Measurements from ENCODE around the gene SETD2.

SETD2 gene

GRCh38 chr3:46979958-46980497 lies 183.9 kb downstream of the SETD2 start:
- Mint-ChIP-seq H3K4me3 (peak overlapping the region; percentile 88), H3K27ac (peak overlapping the region; percentile 79), H3K4me1 (ENCODE audit: low read depth) (peaks cover 52% of the 10 kb centered on the region), H3K27me3 (ENCODE audit: low read depth) (no peaks in the 10 kb centered on the region), H3K36me3 (ENCODE audit: low read depth) (peaks cover 14% of the 10 kb centered on the region), H3K9me3 (no peaks in the 10 kb centered on the region)

DNA sequence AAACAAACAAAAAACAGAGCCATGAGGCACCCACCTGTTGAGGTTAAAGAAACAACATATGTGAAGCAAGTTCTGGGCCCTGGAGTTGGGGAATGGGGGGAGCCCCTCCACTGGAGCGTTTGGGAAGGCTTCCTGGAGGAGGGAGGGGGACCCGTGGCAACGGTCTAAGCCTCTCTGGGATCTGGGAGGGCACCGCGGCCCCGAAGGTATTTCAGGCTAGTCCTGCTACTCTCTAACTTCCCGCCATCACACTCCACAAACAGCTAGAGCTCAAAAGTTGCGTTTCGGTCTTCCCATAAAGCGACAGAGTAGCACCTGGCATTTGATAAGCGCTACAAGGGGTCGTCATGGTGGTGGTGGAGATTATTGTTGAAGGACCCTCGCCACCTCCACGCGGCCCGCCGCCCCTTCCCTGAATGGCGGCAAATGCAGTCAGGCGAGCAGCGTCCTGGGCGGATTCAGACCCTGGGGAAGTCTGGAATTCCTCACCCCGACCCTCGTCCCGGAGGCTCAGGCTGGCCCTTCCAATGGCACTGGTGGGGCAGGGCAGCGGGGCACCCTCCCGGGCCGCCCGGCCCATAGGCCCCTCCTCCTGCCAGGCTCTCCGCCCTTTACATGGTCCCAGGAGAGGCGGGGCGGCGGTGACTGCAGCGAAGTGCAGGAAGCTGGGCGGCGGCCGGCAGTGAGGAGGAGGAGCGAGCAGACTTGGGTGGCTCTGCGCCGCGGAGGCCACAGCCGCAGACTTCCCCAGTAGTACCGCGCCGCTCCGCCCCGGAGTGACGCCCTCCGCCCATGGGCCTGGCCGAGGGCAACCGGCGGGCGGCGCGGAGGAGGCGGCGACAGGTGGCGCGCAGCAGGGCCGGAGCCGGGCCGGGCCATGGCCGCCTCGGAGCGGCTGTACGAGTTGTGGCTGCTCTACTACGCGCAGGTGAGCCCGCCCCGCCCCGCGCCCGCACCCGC lies 184.6 kb downstream of the SETD2 start, which contains the start of gene NBEAL2:
TSS of gene NBEAL2 (plus strand) at position 682 of the 960 bp plus-strand sequence. CDS start at position 878, 196 bp downstream.
- peaks cover 14% of the 10 kb centered on the region for H3K36me3 Mint-ChIP-seq (ENCODE audit: low read depth)
- H3K4me3 Mint-ChIP-seq: peak within 1 kb of the TSS; percentile 88
- H3K9me3 Mint-ChIP-seq: no peaks in the 10 kb centered on the region
- no peaks in the 10 kb centered on the region for H3K27me3 Mint-ChIP-seq (ENCODE audit: low read depth)
- peak within 1 kb of the TSS; percentile 84 for H3K27ac Mint-ChIP-seq
- H3K4me1 Mint-ChIP-seq (ENCODE audit: low read depth): peaks cover 52% of the 10 kb centered on the region

DNA sequence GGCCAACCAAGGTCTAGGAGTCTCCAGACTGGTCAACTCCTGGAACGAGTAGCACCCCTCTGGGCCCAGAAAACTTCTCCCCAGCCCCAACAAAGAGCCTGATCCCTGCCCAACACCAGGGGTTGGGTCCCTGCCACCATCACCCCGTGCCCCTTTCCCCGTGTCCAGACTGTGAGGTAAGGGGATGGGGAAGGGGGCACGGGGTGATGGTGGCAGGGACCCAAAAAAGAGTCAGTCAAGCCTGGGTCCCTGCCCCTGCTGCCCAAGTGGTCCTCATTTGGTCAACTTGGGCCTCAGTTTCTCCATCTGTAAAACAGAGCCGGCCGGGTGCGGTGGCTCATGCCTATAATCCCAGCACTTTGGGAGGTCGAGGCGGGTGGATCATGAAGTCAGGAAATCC lies 185.5 kb downstream of the SETD2 start:
- Mint-ChIP-seq H3K36me3 (ENCODE audit: low read depth) (peaks cover 18% of the 10 kb centered on the region), H3K4me1 (ENCODE audit: low read depth) (peaks cover 51% of the 10 kb centered on the region), H3K27me3 (ENCODE audit: low read depth) (no peaks in the 10 kb centered on the region), H3K9me3 (no peaks in the 10 kb centered on the region), H3K27ac (peak overlapping the region; percentile 84), H3K4me3 (peak overlapping the region; percentile 85)

GRCh38 chr3:46977811-46978195 lies 186.1 kb downstream of the SETD2 start:
- H3K27me3 Mint-ChIP-seq (ENCODE audit: low read depth): no peaks in the 10 kb centered on the region

DNA sequence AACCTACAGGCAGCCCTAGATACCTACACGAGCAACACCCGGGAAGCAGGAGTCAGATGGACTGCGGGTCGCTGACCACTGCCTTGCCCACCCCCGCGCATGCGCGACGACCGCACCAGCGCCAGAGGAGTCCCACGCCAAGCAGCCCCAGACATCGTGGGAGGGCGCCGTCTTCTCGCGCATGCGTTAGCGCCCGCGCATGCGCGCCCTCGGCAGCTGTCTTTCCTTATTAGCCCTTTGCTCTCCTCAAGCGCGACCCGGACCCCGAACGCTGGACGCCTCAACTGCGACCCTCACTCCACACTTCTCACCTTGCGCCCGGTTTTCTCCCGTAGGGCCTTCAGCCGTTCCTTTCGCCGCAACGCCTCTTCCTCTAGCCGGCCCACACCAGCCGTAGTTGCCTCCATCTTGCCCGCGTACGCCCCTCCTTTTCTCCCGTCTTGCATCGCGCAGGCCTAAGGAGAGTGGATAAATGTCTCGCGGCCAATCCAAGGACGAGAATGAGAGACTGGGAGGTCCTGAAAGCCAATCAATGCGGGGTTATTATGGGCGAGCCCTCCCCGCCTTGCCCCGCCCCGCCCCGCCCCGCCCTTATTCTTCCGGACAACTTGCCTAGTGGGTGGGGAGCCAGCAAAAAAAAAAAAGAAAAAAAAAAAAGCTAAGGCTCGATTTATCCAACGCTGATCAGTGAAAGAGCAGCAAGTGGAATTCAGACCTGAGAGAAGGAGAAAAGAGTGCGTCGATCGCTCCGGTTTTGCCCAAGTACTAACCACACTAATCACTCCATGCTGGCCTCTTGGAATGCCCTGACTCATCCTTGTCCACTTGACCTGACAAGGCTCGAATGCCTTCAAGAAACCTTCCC lies 187.4 kb downstream of the SETD2 start, which contains the start of gene CCDC12:
TSS of gene CCDC12 (minus strand) at position 420 of the 865 bp plus-strand sequence. CDS start at position 407, 13 bp downstream.
- Mint-ChIP-seq H3K9me3 (no peaks in the 10 kb centered on the region), H3K4me1 (ENCODE audit: low read depth) (peaks cover 55% of the 10 kb centered on the region), H3K4me3 (peak within 1 kb of the TSS; percentile 98), H3K27ac (peak within 1 kb of the TSS; percentile 97), H3K36me3 (ENCODE audit: low read depth) (peaks cover 22% of the 10 kb centered on the region), H3K27me3 (ENCODE audit: low read depth) (no peaks in the 10 kb centered on the region)

More at GRCh38 chr3:46977811-46978195, 186.1 kb downstream of the SETD2 start:
- Mint-ChIP-seq H3K4me3 (peak overlapping the region; percentile 98), H3K27ac (peak overlapping the region; percentile 75), H3K4me1 (ENCODE audit: low read depth) (peaks cover 52% of the 10 kb centered on the region), H3K9me3 (no peaks in the 10 kb centered on the region), H3K36me3 (ENCODE audit: low read depth) (peaks cover 18% of the 10 kb centered on the region)

- peaks cover 64% of the 10 kb centered on the region for H3K4me1 Mint-ChIP-seq (ENCODE audit: low read depth)
- peaks cover 27% of the 10 kb centered on the region for H3K36me3 Mint-ChIP-seq (ENCODE audit: low read depth)
- no peaks in the 10 kb centered on the region for H3K9me3 Mint-ChIP-seq
- peak overlapping the region; percentile 49 for H3K27ac Mint-ChIP-seq
- H3K4me3 Mint-ChIP-seq: peak overlapping the region; percentile 64
- no peaks in the 10 kb centered on the region for H3K27me3 Mint-ChIP-seq (ENCODE audit: low read depth)
These were observed 189.3 kb downstream of the SETD2 start for GRCh38 chr3:46974421-46975171.

GRCh38 chr3:46972396-46972795 lies 191.5 kb downstream of the SETD2 start:
- Mint-ChIP-seq H3K4me1 (ENCODE audit: low read depth) (peaks cover 67% of the 10 kb centered on the region), H3K36me3 (ENCODE audit: low read depth) (peaks cover 27% of the 10 kb centered on the region), H3K9me3 (no peaks in the 10 kb centered on the region), H3K4me3 (peak overlapping the region; percentile 33), H3K27ac (peak overlapping the region; percentile 85), H3K27me3 (ENCODE audit: low read depth) (no peaks in the 10 kb centered on the region)

DNA sequence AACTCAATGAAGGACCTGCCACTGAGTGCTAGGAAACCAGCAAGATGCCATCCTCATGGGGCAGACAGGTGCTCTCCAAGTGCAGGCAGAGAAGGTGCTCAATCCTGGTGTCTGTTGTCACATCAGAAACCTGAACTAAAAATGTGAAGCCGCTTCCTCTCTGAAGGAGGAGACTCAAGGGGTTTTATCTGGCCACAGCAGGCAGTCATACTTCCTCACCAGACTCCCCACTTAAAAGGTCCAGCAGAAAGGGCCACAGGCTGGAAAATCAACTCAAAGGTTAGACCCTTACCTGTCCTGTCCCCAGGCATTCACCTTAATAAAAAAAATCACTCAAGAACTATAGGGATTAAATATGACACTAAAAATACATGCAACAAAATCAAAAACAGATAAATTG lies 192.2 kb downstream of the SETD2 start:
- H3K9me3 Mint-ChIP-seq: no peaks in the 10 kb centered on the region
- peaks cover 27% of the 10 kb centered on the region for H3K36me3 Mint-ChIP-seq (ENCODE audit: low read depth)
- peaks cover 72% of the 10 kb centered on the region for H3K4me1 Mint-ChIP-seq (ENCODE audit: low read depth)
- peak overlapping the region; percentile 85 for H3K27ac Mint-ChIP-seq
- H3K27me3 Mint-ChIP-seq (ENCODE audit: low read depth): no peaks in the 10 kb centered on the region
- peak overlapping the region; percentile 58 for H3K4me3 Mint-ChIP-seq

DNA sequence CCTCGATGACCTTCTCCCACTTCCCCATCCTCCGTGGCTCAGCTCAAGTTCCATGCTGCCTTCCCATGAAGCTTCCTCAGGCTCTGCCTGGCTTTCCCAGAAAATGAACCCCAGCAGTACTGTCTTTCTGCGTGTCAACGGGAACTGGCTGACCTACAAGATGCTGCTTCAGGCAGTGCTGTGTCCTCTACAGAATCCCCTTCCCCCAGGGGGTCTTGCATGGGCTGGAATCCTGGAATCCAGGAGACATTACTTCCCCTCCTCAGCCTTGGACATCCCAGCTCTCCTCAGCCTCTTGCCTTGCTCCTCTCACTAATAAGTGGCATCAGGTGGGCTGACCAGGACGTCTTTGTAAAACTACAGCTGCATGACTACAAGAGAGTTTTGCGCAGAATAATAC lies 192.8 kb downstream of the SETD2 start:
- peaks cover 25% of the 10 kb centered on the region for H3K36me3 Mint-ChIP-seq (ENCODE audit: low read depth)
- no peaks in the 10 kb centered on the region for H3K9me3 Mint-ChIP-seq
- peaks cover 72% of the 10 kb centered on the region for H3K4me1 Mint-ChIP-seq (ENCODE audit: low read depth)

GRCh38 chr3:46970391-46971091 lies 193.4 kb downstream of the SETD2 start:
- no peak overlapping the region for H3K4me3 Mint-ChIP-seq
- H3K27ac Mint-ChIP-seq: peak overlapping the region; percentile 15
- H3K4me1 Mint-ChIP-seq (ENCODE audit: low read depth): peaks cover 77% of the 10 kb centered on the region
- H3K27me3 Mint-ChIP-seq (ENCODE audit: low read depth): no peaks in the 10 kb centered on the region
- H3K36me3 Mint-ChIP-seq (ENCODE audit: low read depth): peaks cover 30% of the 10 kb centered on the region
- H3K9me3 Mint-ChIP-seq: no peaks in the 10 kb centered on the region

More for the DNA sequence above, 192.8 kb downstream of the SETD2 start:
- peak overlapping the region; percentile 85 for H3K27ac Mint-ChIP-seq
- no peaks in the 10 kb centered on the region for H3K27me3 Mint-ChIP-seq (ENCODE audit: low read depth)
- peak overlapping the region; percentile 58 for H3K4me3 Mint-ChIP-seq

DNA sequence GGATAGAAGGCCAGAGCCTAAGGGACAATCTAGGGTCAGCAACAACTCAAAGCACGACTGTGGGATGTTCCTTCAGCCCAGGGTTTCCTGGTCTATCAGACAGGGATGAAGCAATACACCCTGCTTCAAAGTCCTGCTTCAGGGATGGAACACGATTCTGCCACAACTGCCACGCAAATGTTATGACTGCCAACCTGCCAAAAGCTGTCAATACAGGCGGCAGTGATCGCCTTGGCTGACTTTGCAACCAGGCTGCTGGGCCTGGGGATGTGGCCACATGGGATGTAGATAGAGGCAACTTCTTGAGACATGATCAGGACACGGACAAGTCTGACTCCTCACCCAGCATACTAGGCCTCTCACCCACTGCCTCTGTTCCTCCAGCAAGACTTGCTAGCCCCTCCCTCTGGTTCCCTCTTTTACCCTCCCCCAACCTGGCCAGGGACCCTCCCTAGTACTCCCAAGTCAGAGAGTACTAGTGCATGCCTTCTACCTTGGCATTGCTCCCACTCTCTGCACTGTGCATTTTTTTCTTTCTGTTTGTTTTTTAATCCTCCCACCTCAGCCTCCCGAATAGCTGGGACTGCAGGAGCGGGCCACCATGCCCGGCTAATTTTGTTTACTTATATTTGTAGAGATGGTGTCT lies 195.0 kb downstream of the SETD2 start:
- peaks cover 68% of the 10 kb centered on the region for H3K4me1 Mint-ChIP-seq (ENCODE audit: low read depth)
- no peak overlapping the region for H3K4me3 Mint-ChIP-seq
- peak overlapping the region; percentile 57 for H3K27ac Mint-ChIP-seq
- H3K9me3 Mint-ChIP-seq: no peaks in the 10 kb centered on the region
- H3K36me3 Mint-ChIP-seq (ENCODE audit: low read depth): peaks cover 24% of the 10 kb centered on the region
- H3K27me3 Mint-ChIP-seq (ENCODE audit: low read depth): no peaks in the 10 kb centered on the region

DNA sequence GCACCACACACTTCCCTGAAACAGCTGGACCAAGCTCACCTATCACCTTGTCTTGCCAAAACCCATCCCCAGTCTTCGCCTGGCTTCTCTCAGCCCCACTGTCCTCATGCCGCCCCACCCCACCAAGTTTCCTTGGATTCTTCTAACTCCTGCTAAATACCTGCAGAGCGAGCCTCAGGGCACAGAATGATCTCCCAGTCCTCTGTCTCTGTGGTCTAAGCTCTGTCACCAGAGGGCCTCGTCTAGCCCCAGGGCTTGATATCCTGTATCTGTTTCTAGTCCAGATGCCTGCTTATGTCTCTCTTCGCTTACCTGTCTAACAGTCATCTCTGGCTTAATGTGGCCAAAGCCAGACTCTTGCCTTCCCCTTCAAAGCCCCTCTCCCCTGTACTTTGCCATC lies 197.1 kb downstream of the SETD2 start:
- Mint-ChIP-seq H3K36me3 (ENCODE audit: low read depth) (peaks cover 23% of the 10 kb centered on the region), H3K27me3 (ENCODE audit: low read depth) (no peaks in the 10 kb centered on the region), H3K4me1 (ENCODE audit: low read depth) (peaks cover 59% of the 10 kb centered on the region), H3K27ac (peak overlapping the region; percentile 60), H3K4me3 (no peak overlapping the region), H3K9me3 (peaks cover 4% of the 10 kb centered on the region)
